Measurements from ENCODE around the gene ITGB7.

- TF ChIP-seq PRDM15 (CRISPR knock-in tag; IDR thresholded peaks at IDR 0.05) (no peak), ATF6 (CRISPR knock-in tag; IDR thresholded peaks at IDR 0.05) (no peak), NR3C1 (CRISPR knock-in tag; conservative IDR thresholded peaks at IDR 0.05; ENCODE audit: low read depth) (no peak), CTCF (IDR thresholded peaks at IDR 0.05) (no peak), NR2C2 (CRISPR knock-in tag; IDR thresholded peaks at IDR 0.05) (no peak), MAX (CRISPR knock-in tag; IDR thresholded peaks at IDR 0.05) (no peak), PREB (CRISPR knock-in tag; IDR thresholded peaks at IDR 0.05; ENCODE audit: borderline replicate concordance) (no peak), NFYB (CRISPR knock-in tag; conservative IDR thresholded peaks at IDR 0.05; ENCODE audit: low read depth) (no peak), KAT7 (CRISPR knock-in tag; IDR thresholded peaks at IDR 0.05; ENCODE audit: borderline replicate concordance) (no peak), HMGXB4 (CRISPR knock-in tag; IDR thresholded peaks at IDR 0.05) (no peak), CBFB (CRISPR knock-in tag; IDR thresholded peaks at IDR 0.05; ENCODE audit: low read depth) (no peak), TEAD4 (CRISPR knock-in tag; IDR thresholded peaks at IDR 0.05) (no peak)
Observed at GRCh38 chr12:53184828-53185227, 22.2 kb downstream of the ITGB7 start.

All from WTC11 (cell line).